A673 (cell line): ENCODE data around the gene NEURL1B.

Experiments used
- CTCF ChIP-seq: fragments of 300-800, 200-600 bp; sonication (generic); conservative IDR thresholded peaks from 2 replicates; pipeline ENCODE4 v1.5.1; 2017; ENCODE audit warnings: low read depth, mild to moderate bottlenecking, antibody characterized with exemption, low read length, moderate library complexity, mixed read lengths
- EZH2 ChIP-seq: fragments of 200-600 bp; sonication (generic); IDR thresholded peaks from 2 replicates; pipeline ENCODE4 v1.6.1; 2017; ENCODE audit warnings: borderline replicate concordance, low read depth, mild to moderate bottlenecking, mixed read lengths, antibody characterized with exemption, low read length; ENCODE audit not compliant: poor library complexity, severe bottlenecking

DNA sequence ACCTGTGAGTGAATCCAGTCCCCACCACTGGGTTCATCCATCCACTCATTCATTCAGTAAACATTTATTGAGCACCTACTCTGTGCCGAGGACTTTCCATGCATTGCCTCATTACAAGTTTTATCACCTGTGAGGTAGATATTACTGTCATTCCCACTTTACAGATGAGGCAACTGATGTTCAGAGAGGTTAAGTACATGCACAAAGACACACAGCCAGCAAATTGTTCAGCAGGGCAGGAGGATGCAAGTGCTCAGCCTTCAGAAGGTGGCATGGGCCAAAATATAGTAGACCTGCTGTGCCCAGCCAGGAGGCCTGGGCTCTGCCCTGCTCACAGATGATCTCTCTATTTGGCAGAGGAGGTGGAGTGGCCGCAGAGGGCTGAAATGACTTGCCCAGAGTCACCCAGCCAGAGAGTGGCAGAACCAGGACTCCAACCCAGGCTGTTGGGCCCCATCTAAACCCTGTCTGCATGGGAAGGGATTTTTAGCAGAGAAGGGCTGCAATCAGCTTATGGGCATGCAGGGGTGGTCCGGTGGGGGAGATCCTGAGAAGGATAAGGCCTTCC, 7.6 kb upstream of the NEURL1B start:
- TF ChIP-seq CTCF, result no peak
- TF ChIP-seq EZH2, result no peak
